Stimulated activated naive CD4-positive, alpha-beta T cell treated with Interleukin-2 at 50 U/mL for 16 hours (primary cell): ENCODE data around the gene NUP214.
"Not testable (repeated sequence)": the region's sequence is repeated elsewhere in the genome, so short reads cannot be mapped to it uniquely, and the experiment has no call there.

Experiments used
- DNase-seq: peaks from one replicate; lab custom pipeline; 2025; lab: John Stamatoyannopoulos, UW

NUP214 gene

GRCh38 chr9:131259916-131260597, 134.7 kb downstream of the NUP214 start:
- no peak for DNase-seq

GRCh38 chr9:131260751-131261452, 135.5 kb downstream of the NUP214 start:
- no peak for DNase-seq

GRCh38 chr9:131262327-131263032, 137.1 kb downstream of the NUP214 start:
- no peak for DNase-seq

GRCh38 chr9:131263033-131263343, 137.6 kb downstream of the NUP214 start:
- DNase-seq = not testable (repeated sequence)

- no peak for DNase-seq
These were observed 138.3 kb downstream of the NUP214 start for GRCh38 chr9:131263701-131264100.

GRCh38 chr9:131264231-131264630, 138.8 kb downstream of the NUP214 start:
- peak; percentile 28 for DNase-seq

GRCh38 chr9:131266266-131267229, 141.2 kb downstream of the NUP214 start:
- peak; percentile 35 for DNase-seq

GRCh38 chr9:131270171-131271015, 145.0 kb downstream of the NUP214 start:
- DNase-seq = peak; percentile 43

GRCh38 chr9:131271016-131271273, 145.6 kb downstream of the NUP214 start:
- not testable (repeated sequence) for DNase-seq

- peak; percentile 20 for DNase-seq
These were observed 146.1 kb downstream of the NUP214 start for GRCh38 chr9:131271506-131271931.

- DNase-seq = no peak
These were observed 146.8 kb downstream of the NUP214 start for GRCh38 chr9:131272212-131272611.

GRCh38 chr9:131273146-131273855, 147.9 kb downstream of the NUP214 start:
- no peak for DNase-seq

GRCh38 chr9:131273856-131274673, 148.7 kb downstream of the NUP214 start:
- DNase-seq = no peak

GRCh38 chr9:131274674-131275331, 149.4 kb downstream of the NUP214 start:
- peak; percentile 6 for DNase-seq

- DNase-seq = no peak
These were observed 150.1 kb downstream of the NUP214 start for GRCh38 chr9:131275332-131276093.

- peak; percentile 38 for DNase-seq
These were observed 150.9 kb downstream of the NUP214 start, which contains the start of gene FAM78A for GRCh38 chr9:131276094-131276888. FAM78A (minus strand) TSS chr9:131276510; CDS start chr9:131276179, 331 bp downstream.

- DNase-seq = peak; percentile 29
These were observed 151.5 kb downstream of the NUP214 start for GRCh38 chr9:131276891-131277286.
